Endodermal cell (in vitro differentiated cells): ENCODE results near the gene KRTAP4-12. TPM values are rescaled to one million over a fixed set of nuclear protein-coding genes. Genes with fewer than 3 reads are reported as not detected.
"Not testable (repeated sequence)": the region's sequence is repeated elsewhere in the genome, so short reads cannot be mapped to it uniquely, and the experiment has no call there.

ENCODE experiments used
- DNase-seq: peaks from one replicate; pipeline ENCODE4 v3.0.0-alpha.2; 2017
- H3K27ac ChIP-seq: 2 replicates; pipeline ENCODE4 v1.5.1; 2013; ENCODE audit warnings: mild to moderate bottlenecking, low read depth, low read length, moderate library complexity
- H3K27me3 ChIP-seq: 2 replicates; pipeline ENCODE4 v1.6.1; 2013; ENCODE audit warnings: mild to moderate bottlenecking, low read length, moderate library complexity; ENCODE audit not compliant: insufficient read depth, control insufficient read depth, poor library complexity, severe bottlenecking
- H3K36me3 ChIP-seq: 2 replicates; pipeline ENCODE4 v1.7.0; 2013; ENCODE audit warnings: mild to moderate bottlenecking, low read length, moderate library complexity; ENCODE audit not compliant: control insufficient read depth, insufficient read depth
- H3K4me1 ChIP-seq: one replicate; pipeline ENCODE4 v1.7.0; 2013; ENCODE audit warnings: low read length; ENCODE audit not compliant: control insufficient read depth, insufficient read depth
- H3K4me3 ChIP-seq: 2 replicates; pipeline ENCODE4 v1.5.1; 2013; ENCODE audit warnings: mild to moderate bottlenecking, low read length, moderate library complexity
- H3K9ac ChIP-seq: 2 replicates; pipeline ENCODE4 v1.6.1; 2013; ENCODE audit warnings: mild to moderate bottlenecking, low read length, moderate library complexity; ENCODE audit not compliant: poor library complexity, severe bottlenecking; ENCODE audit errors: extremely low read depth
- H3K9me3 ChIP-seq: 2 replicates; pipeline ENCODE4 v1.6.1; 2013; ENCODE audit warnings: mild to moderate bottlenecking, low read length, moderate library complexity; ENCODE audit not compliant: control insufficient read depth
- H3K27ac Mint-ChIP-seq: 2 replicates; pipeline ENCODE4 v1.8.0; 2020; ENCODE audit warnings: mixed read lengths
- H3K27me3 Mint-ChIP-seq: 2 replicates; pipeline ENCODE4 v1.8.0; 2021; ENCODE audit warnings: mild to moderate bottlenecking, mixed read lengths; ENCODE audit not compliant: insufficient read depth
- H3K36me3 Mint-ChIP-seq: 2 replicates; pipeline ENCODE4 v1.8.0; 2020; ENCODE audit warnings: low read depth, mixed read lengths
- H3K4me1 Mint-ChIP-seq: 2 replicates; pipeline ENCODE4 v1.8.0; 2020; ENCODE audit warnings: mixed read lengths
- H3K4me3 Mint-ChIP-seq: 2 replicates; pipeline ENCODE4 v1.8.0; 2020; ENCODE audit warnings: mild to moderate bottlenecking, moderate library complexity, mixed read lengths
- H3K9me3 Mint-ChIP-seq: 2 replicates; pipeline ENCODE4 v1.8.0; 2020; ENCODE audit warnings: mild to moderate bottlenecking, mixed read lengths
- CTCF ChIP-seq: fragments of 200-600 bp; sonication (generic); conservative IDR thresholded peaks from 2 replicates; pipeline ENCODE4 v1.5.0; 2021; ENCODE audit warnings: antibody characterized with exemption, mild to moderate bottlenecking
- WGBS, 2 experiments: methylation state at CpG; one replicate each; pipeline versions ENCODE4 v1.1.5 to v1.1.7; 2013; ENCODE audit warnings: missing lambda C conversion rate in 2 of 2, mixed read lengths in 1 of 2; ENCODE audit not compliant: insufficient coverage in 1 of 2, insufficient read length in 1 of 2; 5-methylcytosine and 5-hydroxymethylcytosine counted together
- total RNA-seq, 2 donors: library from RNA; stranded (reverse); fragmentation: NEBNext Ultra II Directional in 1 of 2; extraction: Animal tissue kit (Norgen Biotek cat#: 25700) in 1 of 2; gene quantifications; 2 replicates in 1 of 2; 3 replicates in 1 of 2; pipeline ENCODE4 v1.2.1, GENCODE V29; 2021

The KRTAP4-12 gene
- total RNA-seq, 2 donors from 2014 or later, result not detected

DNA sequence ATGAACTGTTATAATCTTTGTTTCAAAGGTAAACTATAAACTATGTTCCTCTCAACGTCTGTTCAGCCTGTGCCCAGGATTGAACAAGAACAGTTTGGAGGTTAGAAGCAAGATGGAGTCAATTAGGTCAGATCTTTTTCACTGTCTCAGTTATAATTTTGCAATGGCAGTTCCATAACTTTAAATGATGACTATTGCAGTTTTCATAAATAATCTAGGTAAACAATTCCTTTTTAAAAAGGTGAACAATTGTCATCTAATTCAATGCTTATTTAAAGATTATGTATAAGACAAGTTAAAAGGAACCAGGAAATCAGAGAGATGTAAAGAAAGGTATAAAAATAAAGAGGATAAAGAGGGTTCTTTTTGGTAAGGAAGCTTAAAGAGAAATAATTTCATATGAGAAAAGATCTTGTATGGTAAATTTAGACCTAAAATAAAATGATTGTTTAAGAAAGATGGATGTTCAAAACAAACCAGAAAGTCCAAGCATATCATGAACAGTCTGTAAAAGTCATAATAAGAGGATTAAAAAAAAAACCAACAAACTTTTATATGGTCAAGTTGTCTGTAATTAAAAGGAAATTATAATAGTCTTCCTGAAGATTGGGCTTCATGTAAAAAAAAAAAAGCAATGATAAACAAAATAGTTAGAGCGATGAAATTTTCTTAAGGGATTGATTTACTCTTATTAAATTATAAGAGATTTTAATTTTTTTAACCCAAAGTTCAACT lies 12.7 kb downstream of the KRTAP4-12 start:
- no peak overlapping the region for H3K27ac Mint-ChIP-seq
- WGBS, 2 experiments, result 56 to 100% methylated on average over 1 of the region's 2 CpGs
- TF ChIP-seq CTCF, result no peak
- peaks cover 34% of the 10 kb centered on the region for H3K9me3 Mint-ChIP-seq
- H3K27me3 Mint-ChIP-seq, result no peaks in the 10 kb centered on the region
- no peak overlapping the region for H3K27ac ChIP-seq
- no peak overlapping the region for H3K4me3 ChIP-seq
- no peaks in the 10 kb centered on the region for H3K4me1 ChIP-seq
- peaks cover 9% of the 10 kb centered on the region for H3K4me1 Mint-ChIP-seq
- no peaks in the 10 kb centered on the region for H3K27me3 ChIP-seq
- H3K4me3 Mint-ChIP-seq, result no peak overlapping the region
- no peak overlapping the region for H3K9ac ChIP-seq
- H3K36me3 ChIP-seq, result no peaks in the 10 kb centered on the region
- peaks cover 32% of the 10 kb centered on the region for H3K9me3 ChIP-seq
- no peaks in the 10 kb centered on the region for H3K36me3 Mint-ChIP-seq
- DNase-seq, result no peak

DNA sequence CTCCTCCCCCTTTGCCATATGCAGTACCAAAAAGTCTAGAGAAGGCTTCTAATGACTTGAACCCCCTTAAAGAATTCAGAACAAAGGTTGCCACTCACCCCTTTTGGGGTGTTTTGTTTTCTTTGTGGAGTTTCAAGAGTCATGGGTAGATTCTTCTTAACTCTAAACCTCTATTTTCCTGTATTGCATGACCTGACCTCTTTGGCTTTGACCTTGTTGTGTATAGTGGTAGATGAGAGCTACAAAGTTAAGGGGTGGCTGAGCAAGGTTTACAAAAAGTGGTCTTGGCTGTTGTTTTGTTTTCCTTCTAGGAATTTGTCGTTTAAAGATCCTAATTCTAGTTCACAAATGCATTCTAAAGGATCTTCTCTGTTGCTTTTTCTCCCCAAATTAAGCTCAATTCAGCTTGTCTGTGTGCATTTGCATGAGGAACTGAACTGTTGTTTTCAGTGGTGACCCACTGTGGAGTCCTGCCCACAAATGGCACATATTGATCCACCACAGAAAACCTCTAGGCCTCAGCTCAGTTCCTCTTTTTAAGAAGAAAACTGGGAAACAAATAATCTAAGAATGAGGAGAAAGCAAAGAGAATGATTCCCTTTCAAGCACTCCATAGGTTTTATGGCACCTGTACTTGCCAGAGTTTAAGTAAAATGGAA lies 15.1 kb downstream of the KRTAP4-12 start:
- not testable (repeated sequence) for H3K4me1 Mint-ChIP-seq, H3K27me3 Mint-ChIP-seq, H3K27me3 ChIP-seq, H3K27ac Mint-ChIP-seq, H3K4me3 Mint-ChIP-seq, H3K9ac ChIP-seq, H3K36me3 Mint-ChIP-seq, DNase-seq, H3K4me1 ChIP-seq, H3K36me3 ChIP-seq, H3K4me3 ChIP-seq, H3K27ac ChIP-seq
- peaks cover 31% of the 10 kb centered on the region for H3K9me3 Mint-ChIP-seq
- peaks cover 32% of the 10 kb centered on the region for H3K9me3 ChIP-seq
- WGBS, 2 experiments, result 40 to 64% methylated on average over 1 of the region's 1 CpG

DNA sequence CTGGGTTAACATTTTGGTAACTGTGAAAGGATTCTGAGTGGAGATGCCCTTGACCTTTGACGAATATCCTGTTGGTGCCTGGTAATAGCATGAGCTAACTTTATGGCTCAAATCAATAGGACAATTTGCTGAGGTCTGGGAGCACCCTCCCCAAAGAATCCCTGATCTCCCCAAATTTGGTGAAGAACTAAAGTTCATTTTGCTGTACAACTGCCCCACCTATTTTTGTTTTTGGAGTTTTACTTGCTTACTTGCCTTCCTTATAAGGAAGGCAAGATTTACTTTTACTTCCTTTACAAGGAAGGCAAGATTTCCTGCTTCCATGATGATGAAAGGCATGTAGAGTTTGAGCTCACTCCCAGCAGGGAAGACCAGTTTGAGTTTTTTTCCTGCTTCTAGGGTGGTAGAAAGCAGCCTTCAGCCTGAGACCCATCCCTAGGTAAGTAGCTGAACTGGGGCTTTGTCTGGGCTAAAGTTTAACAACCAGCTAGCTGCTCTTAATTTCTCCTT lies 16.0 kb downstream of the KRTAP4-12 start:
- H3K9me3 Mint-ChIP-seq, result peaks cover 25% of the 10 kb centered on the region
- no peak overlapping the region for H3K4me3 Mint-ChIP-seq
- DNase-seq, result no peak
- 76 to 86% methylated on average over 1 of the region's 1 CpG for WGBS, 2 experiments
- H3K4me1 Mint-ChIP-seq, result peaks cover 9% of the 10 kb centered on the region
- no peaks in the 10 kb centered on the region for H3K36me3 Mint-ChIP-seq
- peaks cover 27% of the 10 kb centered on the region for H3K9me3 ChIP-seq
- no peak overlapping the region for H3K4me3 ChIP-seq
- no peaks in the 10 kb centered on the region for H3K27me3 ChIP-seq
- H3K27me3 Mint-ChIP-seq, result peaks cover 2% of the 10 kb centered on the region
- no peak overlapping the region for H3K27ac ChIP-seq
- H3K9ac ChIP-seq, result no peak overlapping the region
- no peaks in the 10 kb centered on the region for H3K4me1 ChIP-seq
- no peak for TF ChIP-seq CTCF
- no peaks in the 10 kb centered on the region for H3K36me3 ChIP-seq
- H3K27ac Mint-ChIP-seq, result no peak overlapping the region

DNA sequence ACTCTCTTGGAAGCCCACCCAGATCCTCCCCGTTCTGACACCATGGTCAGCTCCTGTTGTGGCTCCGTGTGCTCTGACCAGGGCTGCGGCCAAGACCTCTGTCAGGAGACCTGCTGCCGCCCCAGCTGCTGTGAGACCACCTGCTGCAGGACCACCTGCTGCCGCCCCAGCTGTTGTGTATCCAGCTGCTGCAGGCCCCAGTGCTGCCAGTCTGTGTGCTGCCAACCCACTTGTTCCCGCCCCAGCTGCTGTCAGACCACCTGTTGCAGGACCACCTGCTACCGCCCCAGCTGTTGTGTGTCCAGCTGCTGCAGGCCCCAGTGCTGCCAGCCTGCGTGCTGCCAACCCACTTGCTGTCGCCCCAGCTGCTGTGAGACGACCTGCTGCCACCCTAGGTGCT lies 18.6 kb downstream of the KRTAP4-12 start, which contains the start of gene KRTAP4-9:
Gene KRTAP4-9 (plus strand): TSS at position 43 of the 400 bp plus-strand sequence. CDS start 0 bp downstream, at position 43.
- not testable (repeated sequence) for H3K4me1 Mint-ChIP-seq, H3K4me3 Mint-ChIP-seq, H3K36me3 Mint-ChIP-seq, DNase-seq, H3K27ac ChIP-seq, H3K9me3 ChIP-seq, H3K4me1 ChIP-seq, H3K9me3 Mint-ChIP-seq, H3K9ac ChIP-seq, H3K27me3 ChIP-seq, H3K27ac Mint-ChIP-seq, H3K27me3 Mint-ChIP-seq, H3K4me3 ChIP-seq, H3K36me3 ChIP-seq
- WGBS, 2 experiments, result 82 to 96% methylated on average over 6 to 10 of the region's 10 CpGs

DNA sequence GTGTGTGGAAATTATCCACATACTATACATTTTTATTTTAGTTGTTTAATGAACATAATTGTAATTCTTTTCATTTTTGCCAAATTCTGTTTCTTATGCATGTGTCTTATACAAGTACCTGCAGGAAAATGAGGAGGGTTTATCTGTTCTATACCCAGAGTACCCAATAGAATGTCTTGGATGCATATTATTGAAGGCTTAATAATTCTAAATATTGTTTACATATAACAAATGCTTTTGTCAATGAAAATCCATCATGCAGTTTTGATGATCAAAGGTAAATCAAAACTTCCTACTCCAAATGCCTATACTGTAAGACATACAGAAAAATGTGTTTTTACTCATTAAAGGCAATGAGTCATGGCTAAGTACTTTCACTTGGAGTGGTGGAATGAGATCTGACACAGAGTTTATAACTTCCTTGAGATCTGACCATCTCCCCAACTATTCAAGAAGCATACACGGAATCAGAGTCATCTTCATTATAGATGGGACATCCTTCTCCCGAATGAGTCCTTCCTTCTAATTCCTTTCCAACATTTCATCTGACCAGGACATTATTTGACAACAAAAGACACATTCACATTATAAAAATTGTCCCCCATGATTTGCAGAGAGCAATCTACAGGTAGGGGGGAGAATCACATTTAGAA lies 19.5 kb downstream of the KRTAP4-12 start:
- H3K9ac ChIP-seq, H3K9me3 ChIP-seq, H3K4me1 ChIP-seq, H3K9me3 Mint-ChIP-seq, H3K4me3 ChIP-seq, H3K27me3 Mint-ChIP-seq, H3K27me3 ChIP-seq, H3K36me3 Mint-ChIP-seq, H3K27ac Mint-ChIP-seq, H3K27ac ChIP-seq, DNase-seq, H3K4me1 Mint-ChIP-seq, H3K36me3 ChIP-seq, H3K4me3 Mint-ChIP-seq: not testable (repeated sequence)
- WGBS, 2 experiments, result 80% methylated on average over 1 of the region's 2 CpGs; no CpG with 5 or more reads in 1 of the 2 experiments
